NCI-H2081 (cell line): Measurements from ENCODE around the gene UNC5C.

ENCODE experiments used
- DNase-seq, 2 experiments: peaks; one replicate each; lab custom pipeline; 2025; lab: John Stamatoyannopoulos, UW

The UNC5C gene

DNA sequence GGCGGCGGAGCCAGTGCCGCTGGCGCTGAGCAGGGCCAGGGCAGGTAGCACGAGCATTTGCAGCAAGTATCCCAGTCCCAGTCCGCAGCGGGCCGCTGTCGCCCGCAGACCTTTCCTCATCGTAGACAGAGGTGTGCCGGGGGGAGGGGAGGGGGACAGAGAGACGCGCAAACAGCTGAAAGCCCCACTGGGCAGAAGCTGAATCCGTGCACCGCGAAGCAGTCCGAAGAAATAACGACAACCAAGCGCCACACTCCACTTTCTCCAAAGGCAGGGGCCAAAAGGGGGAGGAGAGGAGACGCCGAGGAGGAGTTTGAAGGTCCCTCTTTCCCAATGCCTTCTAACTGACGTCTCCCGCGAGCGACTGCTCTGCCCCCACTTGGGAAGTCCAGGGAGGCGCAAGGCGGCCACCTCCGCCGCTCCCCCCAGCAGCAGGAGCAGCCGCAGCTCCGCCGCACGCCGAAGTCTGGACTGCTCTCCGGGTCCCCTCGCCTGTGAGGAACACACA lies at the start of gene UNC5C:
TSS of gene UNC5C (minus strand) at position 236 of the 508 bp plus-strand sequence.
- DNase-seq = peak in 1 of 2 experiments; percentile 8

- no peak for DNase-seq
Observed at GRCh38 chr4:95596676-95597075, 47.9 kb upstream of the UNC5C start.

GRCh38 chr4:95594629-95595028 lies 45.9 kb upstream of the UNC5C start:
- DNase-seq = no peak

- DNase-seq = no peak
Observed at GRCh38 chr4:95594013-95594412, 45.2 kb upstream of the UNC5C start.

GRCh38 chr4:95591278-95591677 lies 42.5 kb upstream of the UNC5C start:
- no peak for DNase-seq

DNA sequence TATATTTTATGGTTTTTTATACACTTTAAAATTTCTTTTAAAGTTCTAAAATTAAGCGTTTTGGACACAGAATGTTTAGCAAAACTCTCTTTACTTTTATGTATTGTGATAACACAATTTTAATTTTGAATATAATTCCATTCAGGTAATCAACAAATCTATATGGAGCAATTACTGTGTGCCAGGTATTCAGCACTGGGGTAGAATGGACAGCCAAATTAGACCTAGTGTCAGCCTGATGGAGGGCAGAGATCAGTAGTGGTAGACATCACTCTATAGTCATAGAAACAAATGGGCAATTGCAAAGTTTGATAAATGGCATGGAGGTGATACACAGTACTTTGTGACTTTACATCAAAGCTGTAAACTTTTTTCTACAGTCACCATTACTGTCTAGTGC lies 41.8 kb upstream of the UNC5C start:
- DNase-seq = no peak

GRCh38 chr4:95585016-95585695 lies 36.4 kb upstream of the UNC5C start:
- no peak for DNase-seq

- DNase-seq = no peak
Observed at GRCh38 chr4:95580226-95580625, 31.5 kb upstream of the UNC5C start.

GRCh38 chr4:95572304-95572991 lies 23.7 kb upstream of the UNC5C start:
- DNase-seq = no peak

DNA sequence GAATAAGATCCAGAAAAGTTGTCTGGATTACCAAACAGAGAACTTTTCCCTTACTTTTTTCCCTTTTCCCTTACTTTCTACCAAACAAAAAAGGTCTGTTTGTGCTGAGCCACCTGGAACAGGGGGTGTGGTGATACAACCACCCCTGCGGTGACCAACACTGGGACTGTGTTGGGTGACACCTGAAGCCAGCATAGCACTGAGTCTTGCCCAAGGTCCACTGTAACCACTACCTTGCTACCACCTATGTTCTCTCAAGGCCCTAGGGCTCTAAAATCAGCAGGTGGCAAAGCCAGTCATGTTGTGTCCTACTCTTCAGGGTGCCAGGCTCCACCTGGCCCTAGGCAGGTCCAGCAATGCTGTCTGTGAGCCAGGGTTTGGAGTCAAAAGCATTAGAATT lies 22.8 kb upstream of the UNC5C start:
- no peak for DNase-seq

DNA sequence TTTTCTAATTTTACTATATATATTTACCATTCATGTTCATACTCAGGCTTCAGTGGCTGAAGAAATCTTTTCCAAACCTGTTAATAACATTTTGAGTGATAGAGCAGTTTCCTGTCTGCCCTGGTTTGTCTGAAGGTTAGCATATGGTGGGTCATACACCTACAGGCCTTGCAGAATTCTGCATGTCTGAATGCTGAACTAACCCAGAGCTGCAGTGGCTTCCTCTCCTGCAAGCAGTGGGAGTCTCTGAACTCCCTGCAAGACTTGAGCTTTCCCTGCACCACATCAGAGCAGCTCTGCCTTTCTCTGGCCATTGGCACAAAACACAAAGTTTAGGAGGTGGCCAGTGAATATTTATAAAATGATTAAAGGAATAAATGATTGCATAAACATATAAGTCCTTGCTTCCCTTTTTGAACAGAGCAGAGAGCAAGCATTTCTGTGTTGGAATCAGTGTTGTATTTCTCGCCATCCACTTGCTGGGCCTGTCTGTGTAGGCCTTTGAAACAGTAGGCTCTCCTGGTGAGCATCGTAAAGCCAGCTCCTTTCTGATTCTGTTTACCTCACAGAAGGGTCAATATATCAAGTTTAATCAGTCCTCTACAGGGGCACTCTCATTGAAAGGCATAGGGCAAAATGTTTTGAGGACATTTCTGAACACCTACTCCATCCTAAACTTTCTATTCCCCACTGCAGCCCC lies 15.0 kb upstream of the UNC5C start:
- DNase-seq = no peak

DNA sequence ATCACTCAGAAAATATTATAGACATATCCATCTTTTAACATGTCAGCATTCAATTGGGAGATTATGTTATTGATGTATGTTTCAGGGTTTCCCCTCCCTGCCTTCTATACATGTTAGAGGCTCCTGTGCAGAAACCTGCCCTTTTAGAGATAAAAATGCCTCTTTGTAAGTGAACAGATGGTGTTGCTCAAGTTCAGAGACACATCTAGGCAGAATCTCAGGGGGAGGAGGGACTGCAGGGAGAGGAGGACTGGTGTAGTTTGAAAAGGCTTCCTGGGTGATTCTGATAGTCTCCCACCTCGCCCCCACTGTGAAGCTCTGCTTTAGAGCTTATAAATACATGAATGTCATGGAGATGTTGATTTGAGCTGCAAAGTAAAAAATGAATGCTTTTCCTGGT lies 12.0 kb upstream of the UNC5C start:
- no peak for DNase-seq

DNA sequence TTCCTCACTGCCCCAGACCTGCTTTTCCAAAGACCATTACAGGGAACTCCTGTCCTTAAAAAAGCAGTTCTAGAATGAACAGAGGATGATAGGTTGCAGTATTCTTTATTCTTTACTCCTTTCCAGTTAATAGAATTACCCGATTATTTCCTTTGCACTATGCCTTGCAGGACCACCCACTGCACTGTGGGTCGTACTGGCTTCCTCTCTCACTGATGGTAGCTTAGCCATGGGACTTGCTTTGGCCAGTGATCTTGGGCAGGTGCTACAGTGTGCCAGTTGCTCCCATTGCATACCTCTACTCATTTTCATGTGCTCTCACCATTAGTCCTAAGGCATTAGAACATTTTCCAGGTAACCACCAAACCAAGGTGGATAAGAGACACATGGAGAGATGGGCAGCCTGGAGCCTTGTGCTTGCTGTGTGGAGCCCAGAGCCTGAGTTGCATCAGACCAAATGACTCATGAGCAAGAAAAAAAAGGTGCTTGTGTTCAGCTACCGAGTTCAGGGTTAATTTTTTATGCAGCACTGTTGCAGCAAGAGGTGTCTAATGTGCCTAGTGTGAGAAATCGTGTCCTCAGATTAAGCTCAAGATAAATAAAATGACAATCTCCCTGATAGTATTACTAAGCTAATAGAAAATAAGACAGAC lies 7.6 kb upstream of the UNC5C start:
- no peak for DNase-seq

DNA sequence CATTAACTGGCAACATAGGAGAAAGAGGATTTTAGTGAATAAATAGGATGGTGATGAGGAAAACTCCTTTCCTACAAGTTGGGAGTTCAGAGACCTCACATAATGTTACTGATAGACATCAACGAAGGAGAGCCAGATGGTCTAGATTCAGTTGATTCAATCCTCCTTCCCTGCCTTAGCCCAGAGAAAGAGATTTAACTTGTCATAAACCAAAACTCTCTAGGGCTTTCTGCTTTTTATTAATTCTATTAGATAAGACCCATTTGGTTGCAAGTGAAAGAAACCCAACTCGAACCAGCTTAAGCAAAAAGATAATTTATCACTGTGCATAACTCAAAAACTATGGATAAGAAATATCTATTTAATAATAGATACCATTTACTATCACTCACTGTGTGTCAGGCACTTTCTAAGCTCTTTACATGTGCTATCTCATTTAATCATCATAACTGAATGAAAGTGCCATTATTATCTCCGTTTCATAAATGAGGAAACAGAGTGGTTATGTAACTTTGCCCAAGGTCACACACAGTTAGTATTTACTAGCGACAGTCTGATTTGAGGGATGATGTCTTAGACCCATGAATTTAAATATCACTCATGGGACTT lies 4.3 kb upstream of the UNC5C start:
- no peak for DNase-seq

- peak in 1 of 2 experiments; percentile 1 for DNase-seq
Observed at GRCh38 chr4:95551653-95552052, 2.9 kb upstream of the UNC5C start.

- no peak for DNase-seq
Observed at GRCh38 chr4:95550115-95550987, 1.6 kb upstream of the UNC5C start.

DNA sequence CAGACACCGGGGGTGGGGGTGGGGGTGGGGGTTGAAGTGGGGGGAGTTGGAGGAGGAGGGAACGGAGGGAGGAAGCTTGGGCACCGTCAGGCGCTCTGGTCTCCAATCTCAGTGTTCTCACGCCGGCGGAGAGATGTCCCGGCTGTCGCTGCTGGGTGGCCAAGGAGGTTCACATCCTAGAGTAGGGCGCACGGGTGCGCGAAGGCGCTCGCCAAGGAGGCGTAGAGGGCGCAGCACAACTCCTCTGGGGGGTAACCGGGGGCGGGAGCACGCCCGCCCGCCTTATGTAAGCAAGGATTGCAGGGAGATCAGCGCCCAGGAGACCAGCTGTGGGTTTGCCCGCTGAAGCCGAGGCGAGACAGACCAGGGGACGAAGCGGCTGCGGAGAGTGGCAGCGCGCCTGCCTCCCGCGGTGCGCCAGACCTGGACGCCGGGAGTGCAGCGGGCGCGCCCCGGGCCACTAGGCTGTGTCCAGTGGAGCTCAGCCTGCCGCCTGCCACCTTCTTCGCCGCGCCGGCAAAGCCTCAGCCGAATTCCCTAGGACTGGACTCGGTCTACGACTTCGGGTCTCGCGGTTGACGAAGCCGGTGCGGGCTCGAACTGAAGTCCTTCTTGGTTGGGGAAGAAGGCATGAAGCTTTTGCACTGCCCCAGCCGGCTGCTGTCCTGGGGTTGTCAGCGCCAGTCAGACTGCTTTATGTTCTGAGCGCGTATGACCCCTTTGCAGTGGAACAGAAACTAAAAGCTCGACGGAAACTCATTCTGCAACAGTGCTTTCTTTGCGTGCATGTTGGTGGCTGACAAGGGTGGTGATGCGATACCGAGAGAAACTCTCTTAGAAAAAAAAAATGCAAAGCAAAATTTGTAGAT lies 707 bp upstream of the UNC5C start:
- DNase-seq = peak; percentile 15 to 18

GRCh38 chr4:95547715-95548471 lies 880 bp downstream of the UNC5C start:
- no peak for DNase-seq
